Activated CD4-positive, alpha-beta T cell treated with anti-CD3 and anti-CD28 coated beads, Interleukin-2, amount 50 U/mL, for 4 hours (primary cell): ENCODE data around the gene HSD3B1.
"Not testable (repeated sequence)": the region's sequence is repeated elsewhere in the genome, so short reads cannot be mapped to it uniquely, and the experiment has no call there.

Source experiments
- DNase-seq, 2 experiments: peaks; one replicate each; pipeline ENCODE4 v3.0.0-alpha.2; 2020

HSD3B1 gene

GRCh38 chr1:119492763-119493162 is 14.2 kb upstream of the HSD3B1 start:
- DNase-seq: no peak

- no peak for DNase-seq
Measured at GRCh38 chr1:119504831-119505230, 2.2 kb upstream of the HSD3B1 start.

- no peak for DNase-seq
Measured at GRCh38 chr1:119510046-119510445, 3.0 kb downstream of the HSD3B1 start.

DNA sequence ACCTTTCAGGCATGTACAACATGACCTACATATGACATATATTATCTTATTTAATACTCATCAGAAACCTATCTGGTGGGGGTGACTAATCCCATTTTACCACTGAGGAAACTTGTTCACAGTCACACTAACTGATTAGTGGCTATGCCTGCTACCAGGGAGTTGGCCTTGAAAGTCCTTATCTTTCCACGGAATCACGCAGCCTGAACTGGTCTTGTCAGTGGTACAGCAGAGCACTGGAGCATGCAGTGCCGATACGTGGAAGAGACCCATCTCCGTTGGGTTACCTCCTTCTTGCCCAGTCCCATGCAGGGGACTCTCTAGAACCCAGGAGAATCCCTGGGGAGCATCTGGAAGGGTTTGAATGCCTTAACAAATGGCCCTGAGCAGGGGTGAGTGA is 8.2 kb downstream of the HSD3B1 start:
- no peak for DNase-seq

DNA sequence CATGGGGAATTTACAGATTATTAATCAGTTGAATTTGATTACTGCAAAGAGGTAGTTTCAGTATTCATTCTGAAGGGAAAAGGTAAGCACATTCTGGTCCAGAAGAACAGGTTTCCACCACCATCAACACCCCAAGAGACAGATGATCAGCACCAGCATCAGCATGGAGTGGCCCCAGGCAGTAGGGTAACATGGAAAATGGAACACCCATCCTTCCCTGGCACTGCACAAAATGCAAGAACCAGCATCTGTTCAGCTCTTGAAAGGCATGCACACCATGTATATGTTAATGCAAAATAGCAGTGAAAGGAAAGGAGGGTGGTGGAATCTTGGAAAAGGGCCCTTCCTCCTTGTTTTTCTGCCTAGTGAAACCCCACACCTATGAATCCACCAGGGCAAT is 9.2 kb downstream of the HSD3B1 start:
- DNase-seq: no peak

DNA sequence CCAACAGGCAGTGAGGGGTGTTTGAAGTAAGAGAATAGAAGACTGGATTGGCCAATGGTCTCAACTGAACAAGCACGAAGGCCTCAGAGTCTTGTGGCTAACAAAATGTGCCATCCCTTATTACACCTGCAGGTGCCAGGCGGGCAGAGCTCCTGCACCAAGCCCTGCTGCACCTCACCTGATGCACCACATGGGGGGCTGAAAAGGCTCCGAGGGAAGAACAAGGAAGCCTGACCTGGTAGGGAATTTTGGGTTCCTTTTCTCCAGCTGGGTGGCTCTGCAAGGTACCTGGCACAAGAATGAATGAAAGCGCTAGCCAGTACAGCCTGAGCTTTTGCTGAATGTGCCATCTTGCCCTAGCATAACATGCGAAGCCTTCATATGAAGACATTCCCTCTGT is 9.7 kb downstream of the HSD3B1 start:
- no peak for DNase-seq

DNA sequence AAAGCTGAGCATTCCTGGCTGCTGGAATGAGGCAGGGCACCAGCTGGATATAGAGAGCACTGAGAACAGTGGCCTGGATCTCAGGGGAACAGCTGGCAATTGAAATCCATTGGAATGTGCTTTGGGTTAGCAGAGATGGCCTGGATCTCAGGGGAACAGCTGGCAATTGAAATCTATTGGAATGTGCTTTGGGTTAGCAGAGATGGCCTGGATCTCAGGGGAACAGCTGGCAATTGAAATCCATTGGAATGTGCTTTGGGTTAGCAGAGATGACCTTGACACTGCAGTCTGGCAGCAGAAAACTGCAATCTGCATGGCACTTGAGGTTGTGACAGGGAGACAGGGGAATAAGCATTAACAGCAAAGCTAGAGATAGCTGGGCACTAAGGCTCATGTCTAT is 10.7 kb downstream of the HSD3B1 start:
- not testable (repeated sequence) for DNase-seq

- no peak for DNase-seq
Measured at GRCh38 chr1:119531606-119532323, 24.8 kb downstream of the HSD3B1 start.

DNA sequence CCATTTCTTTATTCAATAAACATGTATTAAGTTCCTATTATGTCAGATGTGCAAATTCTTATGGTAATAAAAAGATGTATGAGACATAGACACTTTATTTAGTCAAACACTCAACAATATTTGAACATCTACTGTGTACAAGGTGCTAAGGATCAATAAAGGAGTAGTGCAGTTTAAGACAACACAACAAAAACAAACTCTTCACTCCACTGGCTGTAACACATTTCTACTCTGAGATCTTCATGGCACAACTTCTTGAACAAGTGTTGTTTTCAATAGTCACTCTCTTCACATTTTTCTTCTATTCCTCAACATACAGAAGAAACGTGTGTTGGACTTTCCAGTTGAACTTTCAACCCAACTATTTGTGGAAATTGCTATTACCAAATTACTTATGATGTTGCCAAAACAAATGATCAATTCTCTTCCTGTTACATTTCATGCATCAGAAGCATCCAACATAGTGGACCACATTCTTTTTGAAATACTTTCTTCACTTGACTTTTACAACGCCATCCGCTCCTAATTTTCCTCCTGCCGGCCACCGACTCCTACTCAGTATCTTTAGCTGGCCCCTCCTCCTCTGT is 25.4 kb downstream of the HSD3B1 start:
- no peak for DNase-seq

DNA sequence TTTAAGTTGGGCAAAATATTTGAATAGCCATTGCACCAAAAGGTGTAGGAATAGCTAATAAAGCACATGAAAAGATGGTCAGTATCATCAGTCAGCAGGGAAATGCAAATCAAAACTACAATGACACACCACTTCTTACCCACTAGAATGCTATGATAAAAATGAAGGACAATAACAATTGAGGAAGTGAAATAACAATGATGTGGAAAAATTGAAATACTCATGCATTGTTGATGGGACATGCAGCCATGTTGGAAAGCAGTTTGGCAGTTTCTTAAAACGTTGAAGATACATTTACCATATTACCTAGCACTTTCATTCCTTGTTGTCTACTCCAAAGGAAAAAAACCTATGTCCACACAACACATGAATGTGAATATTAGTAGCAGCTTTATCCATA is 28.4 kb downstream of the HSD3B1 start:
- no peak for DNase-seq

DNA sequence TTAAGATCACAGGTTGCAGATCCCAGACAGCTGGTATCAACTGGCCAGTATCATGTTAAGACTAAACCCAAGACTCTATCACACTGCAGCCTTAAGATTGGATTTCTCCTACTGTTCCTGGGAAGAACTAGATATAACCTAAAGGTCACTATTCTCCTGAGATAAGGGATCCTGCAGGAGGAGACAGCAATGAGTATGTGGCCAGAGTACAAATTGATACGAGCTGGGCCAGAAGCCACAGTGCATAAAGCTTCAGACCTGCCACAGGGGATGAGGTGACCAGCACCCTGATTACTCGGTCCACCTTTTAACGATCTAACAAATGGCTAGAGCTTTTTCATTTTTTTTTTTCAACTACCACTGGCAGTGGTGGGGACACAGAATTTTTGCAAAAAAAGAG is 31.0 kb downstream of the HSD3B1 start:
- DNase-seq: no peak

DNA sequence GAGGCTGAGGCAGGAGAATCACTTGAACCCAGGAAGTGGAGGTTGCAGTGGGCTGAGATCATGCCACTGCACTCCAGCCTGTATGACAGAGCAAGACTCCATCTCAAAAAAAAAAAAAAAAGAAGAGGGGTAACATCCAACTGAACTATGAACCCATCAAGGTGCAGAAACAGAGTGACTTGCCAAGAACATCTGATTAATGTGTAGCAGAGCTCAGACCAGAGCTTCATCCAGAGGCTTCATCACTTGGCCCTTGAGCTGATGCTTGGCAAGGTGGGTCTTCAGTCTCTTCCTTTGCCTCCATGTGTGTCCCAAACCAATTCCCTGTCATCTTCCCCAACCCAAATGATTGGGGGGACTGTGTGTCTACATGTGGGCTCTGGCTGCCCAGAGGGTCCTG is 32.6 kb downstream of the HSD3B1 start:
- DNase-seq: no peak

DNA sequence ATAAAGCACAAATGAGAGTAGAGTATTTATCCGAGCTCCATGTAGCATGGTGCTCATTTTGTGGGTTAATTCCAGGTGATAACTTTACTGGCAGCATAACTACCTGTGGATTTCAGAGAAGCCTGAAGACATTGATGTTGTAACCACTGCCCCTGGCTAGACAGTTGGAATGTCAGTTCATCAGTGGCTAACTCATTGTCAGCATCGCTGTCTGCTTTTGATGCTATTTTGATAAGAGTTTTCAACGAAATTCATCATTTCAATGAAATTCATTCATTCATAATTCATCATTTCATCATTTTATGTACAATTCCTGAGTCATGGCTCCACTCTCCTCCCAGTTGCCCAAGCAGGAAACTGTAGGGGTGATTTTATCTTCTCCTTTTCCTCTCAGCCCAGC is 34.4 kb downstream of the HSD3B1 start:
- DNase-seq: no peak

DNA sequence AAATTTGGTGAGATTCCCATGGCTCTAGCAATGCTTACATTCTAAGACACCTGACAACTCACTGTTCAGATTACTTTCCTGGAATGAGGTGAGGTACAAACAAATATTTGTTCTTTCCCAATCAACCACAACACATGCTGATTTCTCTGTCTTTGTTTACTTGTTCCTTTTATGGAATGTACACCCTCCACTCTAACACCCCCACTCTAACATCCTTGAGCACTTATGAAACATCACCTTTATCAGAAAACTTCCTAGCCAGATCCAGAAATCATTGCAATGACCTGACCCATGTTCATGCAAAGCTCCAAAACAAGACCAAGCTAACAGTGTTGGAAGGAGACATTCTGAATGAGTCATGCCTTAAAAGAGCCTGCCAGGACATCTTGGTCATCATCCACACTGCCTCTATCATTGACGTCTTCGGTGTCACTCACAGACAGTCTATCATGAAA is 35.5 kb downstream of the HSD3B1 start:
- DNase-seq: no peak

DNA sequence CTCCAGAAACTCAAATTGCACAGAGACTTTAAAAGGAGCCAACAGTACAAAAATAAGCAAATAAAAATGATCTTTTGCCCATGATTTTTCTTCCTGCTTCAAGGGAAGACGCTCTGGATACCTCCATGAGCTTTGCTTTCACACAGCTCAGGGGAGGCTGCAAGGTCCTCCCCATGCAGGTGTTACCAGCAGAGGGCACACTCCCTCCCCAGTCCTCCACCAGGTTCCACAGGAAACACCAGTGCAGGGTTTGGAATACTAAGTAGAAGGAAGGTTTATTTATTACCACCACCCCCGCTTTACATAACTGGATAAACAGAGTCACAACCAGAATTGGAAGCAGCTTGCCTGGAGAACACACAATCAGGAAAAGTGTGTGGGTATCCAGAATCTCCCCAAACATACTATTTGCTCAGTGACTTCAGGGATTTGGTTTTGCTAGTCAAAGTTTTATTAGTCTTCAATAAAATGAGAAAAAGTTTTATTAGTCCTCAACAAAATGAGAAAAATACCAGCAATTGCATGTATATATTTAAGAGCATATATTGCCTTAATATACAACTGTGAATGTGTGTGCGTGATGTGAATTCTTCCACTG is 37.3 kb downstream of the HSD3B1 start:
- DNase-seq: no peak

GRCh38 chr1:119546641-119547040 is 39.6 kb downstream of the HSD3B1 start:
- DNase-seq: no peak

- no peak for DNase-seq
Measured at GRCh38 chr1:119547306-119547705, 40.3 kb downstream of the HSD3B1 start.

GRCh38 chr1:119547805-119548204 is 40.8 kb downstream of the HSD3B1 start:
- DNase-seq: no peak

- no peak for DNase-seq
Measured at GRCh38 chr1:119549719-119550132, 42.7 kb downstream of the HSD3B1 start.

DNA sequence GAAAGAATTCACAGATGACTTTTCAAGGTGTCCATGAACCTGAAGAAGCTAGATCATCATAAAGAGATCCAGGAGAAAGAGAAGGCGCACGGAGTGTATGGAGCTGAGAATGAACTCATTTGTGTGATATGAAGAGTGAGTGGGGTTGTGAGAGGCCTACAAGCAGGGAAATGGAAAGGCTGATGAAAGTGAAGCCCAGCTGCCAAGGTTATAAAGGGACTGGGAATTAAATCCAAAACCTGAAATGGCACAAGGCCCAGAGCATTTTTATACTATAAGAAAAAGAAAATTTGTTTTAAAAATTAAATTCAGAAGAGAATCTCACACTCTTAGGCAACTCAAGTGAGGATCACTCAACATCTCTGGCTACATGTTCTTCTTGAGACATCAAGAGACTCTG is 43.4 kb downstream of the HSD3B1 start:
- no peak for DNase-seq

DNA sequence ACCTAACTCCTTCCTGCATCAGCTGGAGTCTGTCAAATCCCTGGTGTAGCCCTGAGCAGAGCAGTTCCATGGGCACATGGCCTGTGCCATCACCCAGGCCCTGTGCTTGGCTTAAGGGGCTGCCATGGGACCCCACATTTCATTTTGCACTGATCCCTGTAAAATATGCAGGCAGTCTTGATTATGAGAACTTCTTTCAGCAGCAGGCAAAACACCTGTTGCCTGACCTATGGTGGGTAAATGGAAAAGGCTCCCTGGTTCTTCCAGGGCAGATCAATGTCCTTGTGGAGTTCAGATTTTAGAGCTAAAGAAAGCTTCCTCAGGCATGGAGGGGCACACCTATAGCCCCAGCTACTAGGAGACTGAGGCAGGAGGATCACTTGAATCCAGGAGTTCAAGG is 44.2 kb downstream of the HSD3B1 start:
- no peak for DNase-seq

- DNase-seq: not testable (repeated sequence)
Measured at GRCh38 chr1:119552656-119553055, 45.6 kb downstream of the HSD3B1 start.

DNA sequence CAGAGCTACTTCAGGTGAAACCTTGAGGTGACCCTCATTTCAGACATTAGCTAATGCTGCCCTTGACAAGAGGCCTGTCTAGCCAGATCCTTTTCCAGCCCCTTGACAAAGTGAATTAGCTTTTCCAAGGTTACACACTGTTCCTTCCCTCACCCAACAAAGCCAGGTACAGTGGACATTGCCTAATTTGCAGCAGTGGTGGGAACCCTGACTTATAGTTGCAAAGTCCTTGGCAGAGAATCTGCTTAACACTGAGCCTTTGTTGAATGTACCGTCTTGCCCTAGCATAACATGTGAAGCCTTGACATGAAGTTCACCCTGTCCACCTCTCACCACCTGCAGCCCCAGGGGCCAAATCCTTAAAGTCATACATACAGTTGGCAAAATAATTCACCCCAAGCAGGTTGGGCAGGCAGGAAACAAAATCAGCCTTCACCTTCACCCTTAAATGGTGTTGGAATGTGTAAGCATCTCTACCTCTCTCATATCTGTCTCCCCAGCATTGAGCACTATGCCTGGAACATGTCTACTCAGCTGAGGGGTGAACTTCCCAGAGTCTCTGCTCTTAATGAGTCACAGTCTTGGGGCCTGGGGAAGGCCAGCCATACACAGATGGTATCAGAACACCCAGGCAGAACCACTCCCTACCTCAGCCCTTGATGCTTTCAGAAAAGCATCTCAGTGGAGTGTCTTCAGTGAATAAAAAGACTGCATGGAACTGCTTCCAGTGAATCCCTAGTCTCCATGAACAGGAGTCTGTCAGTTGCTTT is 46.5 kb downstream of the HSD3B1 start:
- DNase-seq: not testable (repeated sequence)

DNA sequence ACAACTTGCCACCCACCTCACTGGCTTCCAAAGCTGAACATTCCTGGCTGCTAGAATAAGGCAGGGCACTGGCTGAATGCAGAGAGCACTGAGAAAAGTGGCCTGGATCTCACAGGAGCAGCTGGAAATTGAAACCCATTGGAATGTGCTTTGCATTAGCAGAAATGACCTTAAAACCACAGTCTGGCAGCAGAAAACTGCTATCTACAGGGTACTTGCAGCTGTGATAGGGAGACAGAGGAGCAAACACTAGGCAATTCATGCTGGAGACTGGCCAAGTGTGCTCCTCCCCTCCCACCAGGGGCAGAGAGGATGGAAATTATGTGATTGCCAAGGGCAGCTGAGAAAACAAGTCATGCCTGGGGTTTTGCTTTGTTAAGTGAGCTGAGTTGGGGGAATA is 47.2 kb downstream of the HSD3B1 start:
- DNase-seq: no peak
